HuH-7 (cell line): Measurements from ENCODE around the gene CHDH.

Source experiments
- DNase-seq: peaks from one replicate; pipeline ENCODE4 v3.0.0; 2011; ENCODE audit warnings: low spot score

Gene CHDH

DNA sequence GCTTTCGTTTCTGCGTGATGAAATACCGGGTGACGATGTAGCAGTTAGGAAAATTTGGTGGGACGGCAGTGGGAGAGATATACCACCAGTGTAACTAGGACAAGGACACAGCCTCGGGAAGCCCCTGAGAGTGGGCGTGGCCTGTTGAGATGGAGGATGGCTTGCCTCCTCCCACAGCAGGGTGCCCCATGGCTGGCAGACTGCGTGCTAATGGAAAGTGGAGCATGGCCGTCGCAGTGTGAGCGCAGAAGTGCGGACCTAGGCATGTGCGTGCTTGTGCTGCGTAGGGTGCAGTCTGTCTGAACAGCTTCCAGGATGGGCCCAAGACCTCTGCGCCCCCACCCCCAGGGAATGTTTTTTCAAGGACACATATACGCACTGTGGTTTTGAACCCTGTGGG lies 56.8 kb downstream of the CHDH start:
- DNase-seq, result no peak

DNA sequence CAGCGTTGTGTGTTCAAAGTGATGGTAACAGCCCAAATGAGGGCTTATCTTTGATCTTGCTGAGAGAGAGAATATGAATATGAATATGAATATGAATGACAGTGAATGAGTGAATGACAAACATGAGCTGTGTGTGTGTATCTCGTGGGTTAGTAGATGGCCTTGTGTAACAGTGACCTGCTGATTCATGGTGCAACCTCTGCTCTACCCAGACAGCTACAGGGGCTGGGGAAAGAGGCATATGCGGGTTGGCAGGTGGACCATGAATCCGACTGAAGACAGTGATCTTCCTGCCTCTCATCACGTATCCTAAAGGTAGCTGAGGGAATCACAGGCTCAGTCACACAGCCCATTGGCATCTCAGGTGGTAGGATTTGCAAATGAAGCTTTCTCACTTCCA lies 58.2 kb downstream of the CHDH start:
- DNase-seq, result no peak

DNA sequence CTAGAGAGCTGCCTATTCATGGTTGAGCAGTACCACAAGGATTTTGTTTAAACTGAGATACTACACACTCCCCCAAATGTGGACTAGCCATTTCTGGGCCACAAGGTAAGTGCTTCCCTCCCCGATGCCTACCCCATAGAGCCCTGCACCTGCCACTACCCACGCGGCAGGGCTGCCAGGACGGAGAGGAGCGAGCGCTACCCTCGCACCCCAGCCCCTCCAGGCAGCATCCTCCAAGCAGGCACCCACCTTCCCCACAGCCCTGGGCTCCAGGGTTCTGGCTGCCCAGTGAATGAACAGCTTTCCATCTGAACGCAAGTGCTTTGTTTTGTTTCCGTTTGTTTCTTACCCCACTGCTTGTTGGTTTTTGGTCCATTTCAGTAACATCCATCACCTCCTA lies 59.2 kb downstream of the CHDH start:
- no peak for DNase-seq

DNA sequence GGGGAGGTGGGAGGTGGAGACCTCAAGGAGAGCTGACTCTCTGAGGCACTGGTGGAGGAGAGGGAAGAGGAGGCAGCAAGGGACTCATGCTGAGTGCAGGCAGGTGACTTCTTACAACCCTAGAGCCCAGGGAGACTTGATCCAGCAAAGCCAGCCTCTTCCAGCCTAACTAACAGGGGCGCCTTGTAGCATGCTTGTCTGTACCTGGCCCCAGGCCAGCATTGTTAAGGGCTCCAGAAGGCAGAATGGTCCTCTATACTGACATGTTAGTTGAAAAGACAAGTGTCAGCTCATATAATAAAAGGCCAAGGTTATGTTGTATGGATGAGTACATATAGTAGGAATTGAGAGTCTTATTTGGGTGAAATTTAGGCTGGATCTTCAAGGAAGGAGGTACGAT lies 65.4 kb downstream of the CHDH start:
- no peak for DNase-seq

DNA sequence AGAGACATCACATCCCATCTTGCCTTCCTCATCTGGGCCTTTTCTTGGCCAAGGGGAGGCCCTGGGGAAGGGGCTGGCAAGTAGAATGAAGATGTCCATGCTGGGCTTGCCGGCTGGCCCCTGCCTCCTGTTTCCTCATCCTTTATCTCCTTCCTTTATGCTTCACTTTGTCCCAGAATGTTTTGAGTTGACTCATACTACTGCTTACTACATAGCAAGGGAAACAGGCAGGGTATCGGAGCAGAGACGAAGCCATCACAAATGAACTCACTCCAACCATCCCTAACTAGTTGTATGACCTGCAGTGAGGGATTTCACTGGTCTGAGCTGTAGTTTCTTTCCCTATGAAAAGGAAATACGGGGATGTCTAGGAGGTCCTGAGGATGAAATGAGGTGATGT lies 66.0 kb downstream of the CHDH start:
- DNase-seq, result no peak

DNA sequence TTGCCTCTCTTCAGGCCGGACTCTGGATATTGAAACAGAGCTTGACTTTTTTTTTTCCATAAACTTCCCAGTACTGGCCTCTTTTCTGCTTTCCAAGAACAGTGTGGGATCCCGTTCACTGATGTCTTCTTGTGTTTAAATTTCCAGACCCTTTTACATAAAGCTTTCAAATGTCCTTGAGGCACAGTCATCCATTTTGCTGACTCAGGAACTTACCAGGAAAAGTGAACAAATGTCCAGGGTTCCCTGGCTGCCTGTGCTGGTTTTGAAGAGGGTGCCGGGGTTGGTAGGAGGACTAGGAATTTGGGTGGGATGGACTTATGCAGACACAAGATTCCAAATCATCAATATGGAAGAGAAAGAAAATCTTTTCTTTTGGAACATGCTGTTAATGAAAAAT lies 68.1 kb downstream of the CHDH start:
- DNase-seq, result no peak

DNA sequence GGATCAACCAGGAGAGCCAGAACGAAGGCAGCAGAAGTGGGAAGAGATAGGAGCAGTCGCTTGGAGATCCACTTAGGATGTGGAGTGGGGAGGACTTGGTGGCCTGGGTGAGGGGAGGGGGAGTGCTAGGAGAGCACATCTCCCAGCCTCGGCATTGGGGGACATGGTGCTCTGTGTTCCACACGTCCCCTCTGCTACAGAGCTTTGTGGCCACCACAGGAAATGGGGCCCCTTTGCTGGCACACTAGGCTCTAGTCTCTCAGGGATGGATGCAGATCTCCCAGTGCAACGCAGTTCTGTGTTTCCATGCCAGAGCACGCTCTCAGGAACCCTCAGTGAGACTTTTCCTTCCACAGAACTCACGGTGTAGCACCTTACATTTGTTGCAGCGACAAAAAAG lies 68.8 kb downstream of the CHDH start:
- no peak for DNase-seq

DNA sequence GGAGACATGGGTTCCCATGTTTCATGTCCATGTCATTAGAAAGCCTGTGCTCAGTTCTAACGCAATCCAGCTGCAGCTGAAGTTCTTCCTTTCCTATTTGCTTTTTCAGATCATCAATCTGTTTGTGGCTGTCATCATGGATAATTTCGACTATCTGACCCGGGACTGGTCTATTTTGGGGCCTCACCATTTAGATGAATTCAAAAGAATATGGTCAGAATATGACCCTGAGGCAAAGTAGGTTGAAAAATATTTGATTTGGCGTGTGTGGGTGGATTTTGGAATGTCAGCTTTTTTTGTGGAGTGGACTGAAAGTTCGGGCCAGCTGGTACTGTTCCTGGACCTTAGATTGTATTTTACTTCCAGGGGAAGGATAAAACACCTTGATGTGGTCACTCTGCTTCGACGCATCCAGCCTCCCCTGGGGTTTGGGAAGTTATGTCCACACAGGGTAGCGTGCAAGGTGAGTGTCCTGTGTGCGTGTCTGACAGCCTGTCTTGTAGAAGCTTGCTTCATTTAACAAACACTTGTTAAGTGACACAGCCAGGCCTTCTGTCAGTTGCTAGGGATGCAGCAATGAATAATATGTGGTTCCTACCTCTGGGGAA lies 69.6 kb downstream of the CHDH start:
- no peak for DNase-seq

DNA sequence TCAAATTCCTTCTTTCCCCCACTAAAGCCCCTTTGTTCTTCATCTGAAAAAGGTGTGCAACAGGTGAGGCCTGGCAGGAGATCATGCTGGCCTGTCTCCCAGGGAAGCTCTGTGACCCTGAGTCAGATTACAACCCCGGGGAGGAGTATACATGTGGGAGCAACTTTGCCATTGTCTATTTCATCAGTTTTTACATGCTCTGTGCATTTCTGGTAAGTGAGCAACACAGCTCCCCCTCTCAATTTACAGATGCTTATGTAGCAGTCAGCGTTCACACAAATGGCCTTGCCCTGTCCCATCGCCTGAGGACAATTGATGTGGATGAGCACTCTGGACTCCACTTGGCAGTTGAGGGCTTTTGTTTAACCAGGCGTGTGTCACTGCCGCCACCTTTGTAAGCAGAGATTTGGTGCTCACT lies 70.4 kb downstream of the CHDH start:
- no peak for DNase-seq

DNA sequence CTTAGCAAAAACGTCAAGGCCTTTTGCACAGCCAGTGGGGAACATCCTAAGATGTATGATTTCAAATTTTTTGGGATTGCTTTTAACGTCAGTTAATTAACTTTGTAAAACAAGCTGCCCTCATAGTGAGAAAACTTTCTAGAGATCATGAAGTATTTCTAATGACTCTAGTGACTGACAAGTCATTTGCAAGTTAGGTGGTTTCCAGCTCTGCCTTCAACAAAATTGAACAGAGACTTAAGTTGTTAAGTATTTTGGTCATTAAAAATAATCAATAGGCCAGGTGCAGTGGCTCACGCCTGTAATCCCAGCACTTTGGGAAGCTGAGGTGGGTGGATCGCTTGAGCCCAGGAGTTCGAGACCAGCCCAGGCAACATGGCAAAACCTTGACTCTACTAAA lies 71.2 kb downstream of the CHDH start:
- no peak for DNase-seq

DNA sequence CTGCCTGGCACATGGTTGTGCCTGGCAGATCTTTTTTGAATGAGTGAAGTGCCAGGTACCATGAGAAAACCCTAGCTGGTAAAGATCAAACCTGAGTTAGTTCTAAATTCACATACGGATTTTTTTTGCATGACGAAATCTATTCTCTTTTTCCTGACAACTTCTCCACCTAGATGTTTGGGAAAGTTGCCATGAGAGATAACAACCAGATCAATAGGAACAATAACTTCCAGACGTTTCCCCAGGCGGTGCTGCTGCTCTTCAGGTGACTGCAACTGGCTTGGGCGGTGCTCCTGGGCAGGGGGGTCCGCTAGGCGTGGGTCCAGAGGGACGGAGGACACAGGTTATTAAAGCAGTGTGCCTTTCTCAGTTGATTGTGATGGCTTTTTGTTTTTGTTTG lies 71.8 kb downstream of the CHDH start:
- DNase-seq, result no peak

DNA sequence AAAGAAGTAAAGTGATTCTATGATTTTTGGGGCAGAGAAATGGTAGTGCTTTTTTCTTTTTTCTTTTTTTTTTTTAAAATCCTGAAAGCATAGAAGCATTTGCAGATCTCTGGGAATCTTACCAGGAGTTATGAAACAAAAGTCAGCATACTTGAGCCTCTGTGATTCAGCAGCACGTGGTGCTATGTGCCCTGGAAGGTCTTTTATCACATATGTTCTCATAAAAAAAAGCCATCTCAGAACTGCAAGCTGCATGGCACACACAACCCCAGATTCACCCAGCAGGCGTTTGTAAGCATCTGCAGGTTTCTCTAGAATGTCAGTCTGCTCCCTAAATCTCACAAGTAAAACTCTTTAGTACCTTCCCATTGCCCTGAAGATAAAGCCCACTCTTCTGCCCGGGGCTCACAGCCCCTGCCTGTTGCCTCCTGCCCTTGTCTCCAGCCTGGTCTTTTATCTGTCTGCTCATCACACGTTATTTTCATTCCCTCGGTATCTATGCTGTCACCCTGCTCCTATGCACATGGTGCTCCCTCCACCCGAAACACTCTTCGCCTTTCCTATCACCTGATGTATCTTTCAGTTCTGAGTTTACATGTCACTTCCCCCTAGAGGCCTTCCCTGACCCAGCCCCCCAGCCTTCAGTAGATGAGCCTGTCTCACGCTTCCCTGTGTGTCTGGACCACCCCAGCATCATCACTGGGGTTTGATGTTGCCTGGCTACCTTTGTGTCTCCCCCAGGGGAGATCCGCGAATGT lies 72.4 kb downstream of the CHDH start:
- DNase-seq, result no peak

DNA sequence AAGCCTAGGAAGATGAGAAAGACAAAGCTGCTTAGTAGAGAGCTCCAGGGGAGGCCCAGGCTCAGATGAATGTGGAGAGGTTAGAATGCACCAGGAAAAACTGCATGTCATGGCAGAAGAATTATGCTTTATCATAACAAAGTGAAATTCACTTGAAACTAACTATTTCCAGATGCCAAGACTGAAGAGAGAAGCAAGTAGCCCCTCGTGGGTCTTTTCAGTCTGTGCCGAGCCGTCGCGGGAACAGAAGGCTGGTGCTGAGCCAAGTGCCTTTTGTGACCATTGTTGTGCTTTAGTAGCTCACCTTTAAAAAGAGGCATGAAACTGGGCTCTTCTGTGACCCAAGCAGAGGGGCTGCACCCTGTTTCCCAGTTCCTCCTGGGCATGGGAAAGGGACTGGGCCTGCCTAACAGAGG lies 73.2 kb downstream of the CHDH start:
- DNase-seq, result no peak

DNA sequence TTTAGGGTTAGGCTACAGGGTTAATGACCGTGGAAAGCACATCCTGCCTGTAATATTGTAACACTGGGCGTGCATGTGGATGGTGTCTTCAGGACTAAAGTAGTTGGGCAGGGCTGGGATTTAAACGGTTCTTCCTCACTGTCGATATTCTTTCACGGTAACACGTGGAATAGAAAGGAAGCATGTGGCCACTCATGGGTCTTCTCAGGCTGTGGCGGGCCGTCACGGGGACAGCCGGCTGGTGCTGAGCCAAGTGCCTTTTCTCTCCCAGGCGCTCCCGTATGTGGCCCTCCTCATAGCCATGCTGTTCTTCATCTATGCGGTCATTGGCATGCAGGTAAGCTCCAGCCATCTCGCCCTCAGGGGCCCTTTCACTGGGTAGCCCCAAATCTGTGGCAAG lies 73.7 kb downstream of the CHDH start:
- DNase-seq, result no peak

DNA sequence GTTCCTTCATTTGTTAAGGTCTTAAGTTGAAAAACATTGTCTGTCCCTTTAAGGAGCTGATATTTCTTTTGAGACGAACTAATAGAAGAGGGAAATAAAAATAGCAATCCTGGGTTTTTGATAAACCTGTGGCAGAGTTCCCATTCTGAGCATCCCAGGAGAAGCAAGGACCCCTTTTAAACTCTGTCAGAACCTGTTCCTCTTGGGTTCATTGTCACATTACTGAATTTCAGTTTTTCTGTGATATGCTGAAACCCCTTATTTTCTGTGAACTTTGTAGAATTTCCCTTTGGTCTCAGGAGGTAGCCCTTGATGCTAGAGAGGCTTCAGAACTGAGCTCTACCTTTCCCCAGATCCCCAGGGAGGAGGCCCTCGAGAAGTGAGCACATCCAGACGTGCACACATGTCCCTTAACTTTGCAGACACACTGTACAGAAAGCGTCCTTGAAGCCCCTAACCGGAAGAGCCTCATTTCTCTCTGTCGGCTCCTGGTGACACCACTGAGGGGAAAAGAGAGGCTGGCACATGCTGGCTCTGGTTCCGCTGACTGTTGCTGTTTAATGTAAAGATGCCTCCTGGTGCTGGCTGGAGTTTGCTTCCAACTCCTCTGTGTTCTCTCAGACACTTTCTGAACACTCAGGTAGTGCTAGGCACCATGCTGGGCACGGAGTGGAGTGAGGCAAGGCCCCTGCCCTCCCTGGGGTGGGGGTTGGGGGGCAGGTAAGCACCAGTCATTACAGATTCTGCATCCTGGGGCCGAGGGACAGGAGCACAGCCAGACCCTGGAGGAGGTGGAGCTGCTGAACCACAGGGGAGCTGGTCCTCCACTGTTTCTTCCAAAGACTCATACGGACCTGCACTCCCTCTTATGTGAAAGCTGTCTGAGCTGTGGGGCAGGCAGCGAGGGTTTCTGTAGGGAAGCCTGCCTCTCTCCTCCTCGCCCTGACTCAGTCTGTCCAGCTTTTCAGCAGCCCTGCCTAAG lies 77.5 kb downstream of the CHDH start:
- no peak for DNase-seq

DNA sequence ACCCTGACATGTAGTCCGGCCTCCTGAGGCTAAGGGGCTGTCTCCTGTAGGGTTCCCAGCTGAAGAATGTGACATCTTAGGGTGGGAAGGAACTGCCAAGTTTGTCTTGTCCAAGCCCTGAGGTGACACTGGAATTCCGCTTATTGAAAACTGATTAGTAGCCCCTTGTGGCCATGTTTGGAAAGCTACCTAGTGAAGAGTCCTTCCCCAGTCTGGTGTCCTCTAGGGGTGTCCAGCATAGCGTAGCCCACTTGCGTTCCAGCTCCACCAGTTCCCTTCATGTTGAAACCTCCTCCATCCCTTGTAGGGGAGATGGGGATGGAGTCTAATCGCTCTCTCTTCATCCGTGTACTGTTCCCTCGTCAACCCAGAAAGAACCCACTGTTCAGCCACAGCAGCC lies 79.5 kb downstream of the CHDH start:
- no peak for DNase-seq

DNA sequence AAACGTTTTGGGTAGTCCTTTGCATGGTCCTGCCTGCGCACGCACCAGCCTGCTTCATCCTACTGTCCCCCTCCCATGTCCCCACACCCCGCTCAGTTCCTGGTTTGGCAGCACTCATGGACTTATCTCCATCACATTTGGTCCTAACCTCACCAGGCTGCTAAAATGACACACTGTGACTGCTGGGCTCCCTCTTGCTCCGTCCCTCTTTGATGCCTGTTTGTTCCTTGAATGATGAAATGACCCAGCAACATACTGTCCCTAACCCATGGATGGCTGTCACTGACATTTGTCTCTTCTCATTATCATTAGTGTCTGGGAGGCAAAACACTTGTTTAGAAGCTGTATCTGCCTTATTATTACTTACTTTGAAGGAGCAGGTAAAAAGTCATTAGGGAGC lies 80.5 kb downstream of the CHDH start:
- no peak for DNase-seq

DNA sequence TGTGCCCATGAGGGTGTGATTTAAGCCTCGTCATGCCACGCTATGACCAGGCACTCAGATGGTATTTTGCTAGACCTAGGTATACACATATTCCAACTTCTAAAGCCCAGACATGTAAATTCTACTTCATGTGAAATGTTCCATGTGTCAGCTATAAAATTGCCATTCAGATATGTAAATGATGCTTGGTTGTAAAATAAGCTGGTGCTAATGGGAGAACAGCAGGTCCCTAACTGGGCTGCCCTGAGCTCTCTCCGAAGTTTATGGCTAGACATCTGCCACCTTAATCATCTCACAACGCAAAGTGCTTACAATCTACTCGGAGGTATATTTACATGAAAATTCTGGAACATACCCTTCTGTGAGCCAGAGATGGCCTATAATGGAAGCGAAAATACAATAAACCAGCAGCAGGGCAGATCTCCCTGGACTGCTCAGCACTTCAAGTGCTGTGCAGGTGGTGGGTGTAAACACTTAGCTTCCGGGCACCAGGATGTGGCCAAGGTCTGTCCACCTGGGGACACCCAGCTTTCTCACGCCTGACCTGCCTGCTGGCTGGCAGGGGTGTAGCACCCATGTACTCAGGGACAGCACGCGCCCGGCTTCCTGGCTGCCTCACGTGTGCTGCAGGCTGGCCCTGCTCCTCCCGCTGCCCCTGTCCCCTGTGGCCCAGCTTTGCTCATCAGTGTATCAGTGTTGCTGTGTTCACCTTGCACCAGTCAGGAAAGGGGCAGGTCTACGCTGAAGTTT lies 82.0 kb downstream of the CHDH start:
- no peak for DNase-seq

DNA sequence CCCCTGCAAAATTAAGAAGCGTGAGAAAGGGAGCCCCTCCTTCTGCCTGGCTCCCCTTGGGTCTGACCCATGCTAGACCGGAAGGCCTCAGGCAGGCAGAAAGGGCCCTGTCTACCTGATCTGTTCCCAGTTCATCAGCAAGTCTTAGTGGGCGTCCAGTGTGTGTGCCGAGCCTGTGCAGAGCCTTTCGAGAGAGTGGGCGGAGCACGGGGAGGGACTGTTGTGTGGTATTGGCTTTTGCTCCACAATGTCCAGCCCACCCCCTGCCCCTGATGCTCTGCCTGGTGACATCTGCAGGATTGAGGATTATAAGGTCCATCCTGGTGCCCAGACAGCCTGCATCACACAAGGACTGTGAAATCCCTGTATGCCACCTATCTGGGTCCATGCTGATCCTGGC lies 82.9 kb downstream of the CHDH start:
- DNase-seq, result no peak
